Measurements from ENCODE around the gene PROSER3. TPM values are rescaled to one million over a fixed set of nuclear protein-coding genes. Genes with fewer than 3 reads are reported as not detected.
"Not testable (repeated sequence)": the region's sequence is repeated elsewhere in the genome, so short reads cannot be mapped to it uniquely, and the experiment has no call there.

The PROSER3 gene
- total RNA-seq, 1 donor from 2014 or later: 41.7 TPM

DNA sequence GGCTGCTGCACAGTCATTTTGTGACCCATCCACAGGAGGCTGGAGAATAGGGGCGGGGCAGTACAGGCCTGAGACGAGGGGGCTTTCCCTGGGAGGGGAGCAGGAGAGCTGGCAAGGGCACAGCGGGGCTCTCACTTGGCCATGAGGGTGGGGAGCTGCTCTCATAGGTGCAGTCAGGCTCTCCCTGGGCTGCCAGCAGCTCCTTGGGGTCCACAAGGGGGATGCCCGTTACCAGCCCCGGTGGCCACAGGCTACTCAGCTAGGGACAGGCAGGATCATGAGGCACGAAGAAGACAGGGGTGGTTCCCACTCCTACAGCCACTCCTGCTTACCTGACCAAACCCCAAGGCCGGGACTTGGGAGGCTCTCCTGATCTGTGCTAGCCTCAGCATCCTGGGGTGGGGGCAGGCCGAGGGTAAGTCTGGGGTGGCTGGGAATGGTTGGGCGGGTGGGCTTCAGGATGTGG, 33.9 kb downstream of the PROSER3 start:
- H3K4me3 Mint-ChIP-seq (ENCODE audit: unreplicated experiment): no peak overlapping the region
- no peaks in the 10 kb centered on the region for H3K36me3 Mint-ChIP-seq (ENCODE audit: unreplicated experiment)
- H3K9me3 Mint-ChIP-seq (ENCODE audit: unreplicated experiment): peaks cover 3% of the 10 kb centered on the region
- no peaks in the 10 kb centered on the region for H3K4me1 Mint-ChIP-seq (ENCODE audit: low read depth, unreplicated experiment)
- TF ChIP-seq CTCF (IDR thresholded peaks at IDR 0.05; ENCODE audit: partially characterized antibody, unreplicated experiment): no peak
- no peak for DNase-seq
- no peak overlapping the region for H3K27ac Mint-ChIP-seq (ENCODE audit: unreplicated experiment)
- peaks cover 13% of the 10 kb centered on the region for H3K27me3 Mint-ChIP-seq (ENCODE audit: unreplicated experiment)

- H3K27me3 Mint-ChIP-seq (ENCODE audit: unreplicated experiment): peaks cover 16% of the 10 kb centered on the region
Measured at GRCh38 chr19:35792312-35792711, 34.3 kb downstream of the PROSER3 start.

GRCh38 chr19:35792888-35793287, 34.9 kb downstream of the PROSER3 start:
- Mint-ChIP-seq H3K27ac (ENCODE audit: unreplicated experiment) (no peak overlapping the region), H3K36me3 (ENCODE audit: unreplicated experiment) (no peaks in the 10 kb centered on the region), H3K9me3 (ENCODE audit: unreplicated experiment) (peaks cover 3% of the 10 kb centered on the region), H3K4me1 (ENCODE audit: low read depth, unreplicated experiment) (no peaks in the 10 kb centered on the region), H3K4me3 (ENCODE audit: unreplicated experiment) (no peak overlapping the region), H3K27me3 (ENCODE audit: unreplicated experiment) (peaks cover 16% of the 10 kb centered on the region)
- TF ChIP-seq CTCF (IDR thresholded peaks at IDR 0.05; ENCODE audit: partially characterized antibody, unreplicated experiment): no peak
- DNase-seq: no peak

More at GRCh38 chr19:35792312-35792711, 34.3 kb downstream of the PROSER3 start:
- H3K27ac Mint-ChIP-seq (ENCODE audit: unreplicated experiment): no peak overlapping the region
- H3K9me3 Mint-ChIP-seq (ENCODE audit: unreplicated experiment): peaks cover 3% of the 10 kb centered on the region
- no peak overlapping the region for H3K4me3 Mint-ChIP-seq (ENCODE audit: unreplicated experiment)
- no peak for TF ChIP-seq CTCF (IDR thresholded peaks at IDR 0.05; ENCODE audit: partially characterized antibody, unreplicated experiment)
- H3K36me3 Mint-ChIP-seq (ENCODE audit: unreplicated experiment): no peaks in the 10 kb centered on the region
- no peaks in the 10 kb centered on the region for H3K4me1 Mint-ChIP-seq (ENCODE audit: low read depth, unreplicated experiment)
- no peak for DNase-seq

GRCh38 chr19:35793381-35794165, 35.6 kb downstream of the PROSER3 start:
- TF ChIP-seq CTCF (IDR thresholded peaks at IDR 0.05; ENCODE audit: partially characterized antibody, unreplicated experiment): no peak
- H3K36me3 Mint-ChIP-seq (ENCODE audit: unreplicated experiment): no peaks in the 10 kb centered on the region
- no peak overlapping the region for H3K4me3 Mint-ChIP-seq (ENCODE audit: unreplicated experiment)
- peaks cover 1% of the 10 kb centered on the region for H3K9me3 Mint-ChIP-seq (ENCODE audit: unreplicated experiment)
- no peak overlapping the region for H3K27ac Mint-ChIP-seq (ENCODE audit: unreplicated experiment)
- peaks cover 20% of the 10 kb centered on the region for H3K27me3 Mint-ChIP-seq (ENCODE audit: unreplicated experiment)
- DNase-seq: no peak
- no peaks in the 10 kb centered on the region for H3K4me1 Mint-ChIP-seq (ENCODE audit: low read depth, unreplicated experiment)

GRCh38 chr19:35795564-35795963, 37.6 kb downstream of the PROSER3 start:
- H3K27me3 Mint-ChIP-seq (ENCODE audit: unreplicated experiment): peaks cover 16% of the 10 kb centered on the region
- DNase-seq; H3K9me3 Mint-ChIP-seq (ENCODE audit: unreplicated experiment); H3K4me3 Mint-ChIP-seq (ENCODE audit: unreplicated experiment); H3K4me1 Mint-ChIP-seq (ENCODE audit: low read depth, unreplicated experiment); H3K27ac Mint-ChIP-seq (ENCODE audit: unreplicated experiment); H3K36me3 Mint-ChIP-seq (ENCODE audit: unreplicated experiment): not testable (repeated sequence)

All from glutamatergic neuron (in vitro differentiated cells).